DOHH2 (cell line): ENCODE measurements around the gene SLC22A2.

Experiments
- CTCF ChIP-seq: fragments of 200-600 bp; sonication (generic); IDR thresholded peaks from one replicate; pipeline ENCODE4 v1.5.1; 2014; ENCODE audit warnings: antibody characterized with exemption, mild to moderate bottlenecking, low read depth, low read length; ENCODE audit not compliant: poor library complexity, severe bottlenecking
- EZH2phosphoT487 ChIP-seq: fragments of 200-600 bp; sonication (generic); IDR thresholded peaks from 2 replicates; pipeline ENCODE4 v1.6.1; 2017; ENCODE audit warnings: borderline replicate concordance, mild to moderate bottlenecking, antibody characterized with exemption, low read length, moderate library complexity, mixed read lengths

GRCh38 chr6:160253714-160254113 lies 4.9 kb downstream of the SLC22A2 start:
- TF ChIP-seq CTCF = no peak
- no peak for TF ChIP-seq EZH2phosphoT487
